ENCODE data around the gene TMEM185A.
"Not testable (repeated sequence)": the region's sequence is repeated elsewhere in the genome, so short reads cannot be mapped to it uniquely, and the experiment has no call there.

TMEM185A gene

GRCh38 chrX:149619662-149620061 is 11.9 kb downstream of the TMEM185A start:
- not testable (repeated sequence) for DNase-seq

GRCh38 chrX:149618871-149619270 is 12.7 kb downstream of the TMEM185A start:
- DNase-seq = no peak

GRCh38 chrX:149611623-149612175 is 19.9 kb downstream of the TMEM185A start:
- no peak for DNase-seq

GRCh38 chrX:149610511-149610910 is 21.1 kb downstream of the TMEM185A start:
- no peak for DNase-seq

GRCh38 chrX:149607699-149608098 is 23.9 kb downstream of the TMEM185A start:
- no peak for DNase-seq

- DNase-seq = not testable (repeated sequence)
Observed at GRCh38 chrX:149605248-149605885, 26.2 kb downstream of the TMEM185A start.

GRCh38 chrX:149598603-149599002 is 33.0 kb downstream of the TMEM185A start:
- not testable (repeated sequence) for DNase-seq

- DNase-seq = not testable (repeated sequence)
Observed at GRCh38 chrX:149595943-149596342, 35.6 kb downstream of the TMEM185A start.

GRCh38 chrX:149595214-149595613 is 36.4 kb downstream of the TMEM185A start, which contains the start of gene HSFX2:
HSFX2 (minus strand) TSS chrX:149595314; CDS start chrX:149594700, 614 bp downstream.
- DNase-seq = not testable (repeated sequence)

GRCh38 chrX:149590993-149591392 is 40.6 kb downstream of the TMEM185A start:
- not testable (repeated sequence) for DNase-seq

- not testable (repeated sequence) for DNase-seq
Observed at GRCh38 chrX:149587359-149587758, 44.2 kb downstream of the TMEM185A start, which contains the start of gene MAGEA9B. MAGEA9B (minus strand) TSS chrX:149587459; CDS start chrX:149583179, 4,280 bp downstream.

- not testable (repeated sequence) for DNase-seq
Observed at GRCh38 chrX:149585631-149586030, 46.0 kb downstream of the TMEM185A start.

- not testable (repeated sequence) for DNase-seq
Observed at GRCh38 chrX:149573456-149573855, 58.1 kb downstream of the TMEM185A start.

- DNase-seq = no peak
Observed at GRCh38 chrX:149572743-149573142, 58.8 kb downstream of the TMEM185A start.

- DNase-seq = no peak
Observed at GRCh38 chrX:149571770-149572169, 59.8 kb downstream of the TMEM185A start.

- DNase-seq = no peak
Observed at GRCh38 chrX:149570668-149571067, 60.9 kb downstream of the TMEM185A start.

GRCh38 chrX:149569770-149570169 is 61.8 kb downstream of the TMEM185A start:
- DNase-seq = no peak

GRCh38 chrX:149568701-149569296 is 62.8 kb downstream of the TMEM185A start:
- DNase-seq = no peak

GRCh38 chrX:149567621-149568417 is 63.8 kb downstream of the TMEM185A start:
- no peak for DNase-seq

GRCh38 chrX:149563359-149563758 is 68.2 kb downstream of the TMEM185A start:
- no peak for DNase-seq

- DNase-seq = not testable (repeated sequence)
Observed at GRCh38 chrX:149555251-149555650, 76.3 kb downstream of the TMEM185A start.

- not testable (repeated sequence) for DNase-seq
Observed at GRCh38 chrX:149551939-149552248, 79.7 kb downstream of the TMEM185A start.

- DNase-seq = not testable (repeated sequence)
Observed at GRCh38 chrX:149551245-149551938, 80.2 kb downstream of the TMEM185A start.
